Transverse colon (tissue), 4 donors: ENCODE data around the gene DNER.

Experiments used
- EP300 ChIP-seq: sonication (generic); formaldehyde crosslinking; IDR thresholded peaks from one replicate; pipeline ENCODE4 v1.6.1; 2017; ENCODE audit warnings: antibody characterized with exemption, low read depth
- POLR2A ChIP-seq: fragments of 450-650 bp; IDR thresholded peaks from one replicate; pipeline ENCODE4 v1.6.1; 2016; ENCODE audit warnings: antibody characterized with exemption, mild to moderate bottlenecking, moderate library complexity
- POLR2AphosphoS5 ChIP-seq, 3 donors: sonication (generic); formaldehyde crosslinking; IDR thresholded peaks; one replicate each; pipeline ENCODE4 v1.6.1; 2016; ENCODE audit warnings: antibody characterized with exemption in 3 of 3
- TF ChIP-seq, protein P1 (sequence below), 5 experiments: fragments of 200-600 bp in 3 of 5; fragments of 450-650 bp in 2 of 5; sonication (generic) in 3 of 5; IDR thresholded peaks; 1 replicate in 2 of 5; 2 replicates in 3 of 5; pipeline ENCODE4 v1.5.1; 2016 to 2017; ENCODE audit warnings: antibody characterized with exemption in 5 of 5, inconsistent platforms in 3 of 5, mild to moderate bottlenecking in 2 of 5, moderate library complexity in 1 of 5

DNA sequence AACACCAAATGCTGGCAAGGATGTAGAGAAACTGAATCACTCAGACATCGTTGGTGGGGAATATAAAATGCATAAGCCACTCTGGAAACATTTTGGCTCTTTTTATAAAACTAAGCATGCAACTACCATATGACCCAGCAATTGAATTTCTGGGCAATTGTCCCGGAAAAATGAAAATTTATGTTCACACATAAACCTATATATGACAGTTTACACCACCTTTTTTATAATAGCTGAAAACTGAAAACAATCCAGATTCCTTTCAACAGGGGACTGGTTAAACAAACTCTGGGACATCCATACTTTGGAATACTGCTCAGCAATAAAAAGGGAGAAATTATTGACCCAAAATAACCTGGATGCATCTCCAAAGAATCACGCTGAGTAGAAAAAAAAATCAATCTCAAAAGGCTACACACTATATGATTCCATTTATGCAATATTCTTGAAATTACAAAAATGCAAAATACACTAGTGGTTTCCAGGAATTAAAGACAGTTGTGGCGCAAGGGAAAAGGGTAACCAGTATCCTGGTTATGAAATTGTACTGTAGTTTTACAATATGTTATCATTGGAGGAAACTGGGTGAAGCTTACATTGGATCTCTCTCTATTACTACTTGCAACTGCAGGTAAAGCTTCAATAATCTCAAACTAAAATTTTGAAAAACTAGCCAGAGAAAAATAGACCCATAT is 313.0 kb downstream of the DNER start:
- TF ChIP-seq POLR2AphosphoS5 (IDR thresholded peaks at IDR 0.05): no peak
- TF ChIP-seq, protein P1, sequence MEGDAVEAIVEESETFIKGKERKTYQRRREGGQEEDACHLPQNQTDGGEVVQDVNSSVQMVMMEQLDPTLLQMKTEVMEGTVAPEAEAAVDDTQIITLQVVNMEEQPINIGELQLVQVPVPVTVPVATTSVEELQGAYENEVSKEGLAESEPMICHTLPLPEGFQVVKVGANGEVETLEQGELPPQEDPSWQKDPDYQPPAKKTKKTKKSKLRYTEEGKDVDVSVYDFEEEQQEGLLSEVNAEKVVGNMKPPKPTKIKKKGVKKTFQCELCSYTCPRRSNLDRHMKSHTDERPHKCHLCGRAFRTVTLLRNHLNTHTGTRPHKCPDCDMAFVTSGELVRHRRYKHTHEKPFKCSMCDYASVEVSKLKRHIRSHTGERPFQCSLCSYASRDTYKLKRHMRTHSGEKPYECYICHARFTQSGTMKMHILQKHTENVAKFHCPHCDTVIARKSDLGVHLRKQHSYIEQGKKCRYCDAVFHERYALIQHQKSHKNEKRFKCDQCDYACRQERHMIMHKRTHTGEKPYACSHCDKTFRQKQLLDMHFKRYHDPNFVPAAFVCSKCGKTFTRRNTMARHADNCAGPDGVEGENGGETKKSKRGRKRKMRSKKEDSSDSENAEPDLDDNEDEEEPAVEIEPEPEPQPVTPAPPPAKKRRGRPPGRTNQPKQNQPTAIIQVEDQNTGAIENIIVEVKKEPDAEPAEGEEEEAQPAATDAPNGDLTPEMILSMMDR (IDR thresholded peaks at IDR 0.05): no peak
- no peak for TF ChIP-seq POLR2A
- TF ChIP-seq EP300: no peak
